ENCODE data around the gene CFAP221.

Gene CFAP221

GRCh38 chr2:119637371-119637770 lies 93.1 kb downstream of the CFAP221 start:
- Mint-ChIP-seq H3K4me1 (ENCODE audit: low read depth) (no peaks in the 10 kb centered on the region), H3K36me3 (ENCODE audit: low read depth) (no peaks in the 10 kb centered on the region), H3K9me3 (no peaks in the 10 kb centered on the region), H3K4me3 (no peak overlapping the region), H3K27me3 (peaks cover 1% of the 10 kb centered on the region), H3K27ac (no peak overlapping the region)

- Mint-ChIP-seq H3K27ac (no peak overlapping the region), H3K9me3 (no peaks in the 10 kb centered on the region), H3K4me1 (ENCODE audit: low read depth) (no peaks in the 10 kb centered on the region), H3K36me3 (ENCODE audit: low read depth) (no peaks in the 10 kb centered on the region), H3K27me3 (no peaks in the 10 kb centered on the region), H3K4me3 (no peak overlapping the region)
These were observed 94.0 kb downstream of the CFAP221 start for GRCh38 chr2:119638246-119638645.

DNA sequence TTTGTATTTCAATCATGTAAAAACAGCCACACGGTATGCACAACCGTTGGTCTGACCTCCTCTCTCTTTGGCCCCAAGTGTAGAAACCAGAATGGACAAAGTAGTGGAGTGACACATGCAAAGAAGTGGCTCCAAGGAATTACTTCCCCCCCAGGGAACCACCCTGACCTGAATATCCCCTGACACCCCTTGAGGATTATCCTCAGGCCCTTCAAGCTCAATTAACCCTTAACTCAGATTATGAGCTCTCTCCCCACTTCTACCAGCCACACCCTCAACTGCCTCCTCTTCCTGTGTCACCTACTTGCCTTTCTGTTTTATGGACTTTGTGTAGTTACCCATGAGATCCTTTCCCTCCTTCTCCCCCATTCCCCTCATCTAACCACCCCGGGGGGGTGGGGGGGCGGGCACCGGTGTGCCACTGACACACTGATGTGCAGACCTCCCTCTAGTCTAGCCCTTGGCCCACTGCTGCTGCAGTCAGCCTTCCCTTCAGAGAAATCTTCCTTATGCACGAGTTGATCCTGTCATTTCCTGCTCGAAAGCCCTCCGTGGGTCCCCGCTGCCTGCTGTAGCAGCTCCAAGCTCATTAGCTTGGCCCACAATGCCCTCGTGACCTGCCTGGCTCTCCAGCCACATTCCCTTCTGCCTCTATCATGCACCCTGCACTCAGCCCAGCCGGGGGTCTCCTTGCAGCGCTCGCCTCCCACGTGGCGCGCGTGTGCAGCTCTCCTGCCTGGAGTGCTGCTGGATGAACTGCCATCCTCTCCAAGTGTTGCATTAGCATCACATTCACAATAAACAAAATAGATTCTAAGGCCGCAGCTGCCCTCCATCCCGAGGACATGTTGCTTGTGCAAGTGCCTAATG lies 94.7 kb downstream of the CFAP221 start:
- no peaks in the 10 kb centered on the region for H3K36me3 Mint-ChIP-seq (ENCODE audit: low read depth)
- no peak overlapping the region for H3K27ac Mint-ChIP-seq
- H3K27me3 Mint-ChIP-seq: no peaks in the 10 kb centered on the region
- no peaks in the 10 kb centered on the region for H3K4me1 Mint-ChIP-seq (ENCODE audit: low read depth)
- H3K4me3 Mint-ChIP-seq: no peak overlapping the region
- no peaks in the 10 kb centered on the region for H3K9me3 Mint-ChIP-seq

DNA sequence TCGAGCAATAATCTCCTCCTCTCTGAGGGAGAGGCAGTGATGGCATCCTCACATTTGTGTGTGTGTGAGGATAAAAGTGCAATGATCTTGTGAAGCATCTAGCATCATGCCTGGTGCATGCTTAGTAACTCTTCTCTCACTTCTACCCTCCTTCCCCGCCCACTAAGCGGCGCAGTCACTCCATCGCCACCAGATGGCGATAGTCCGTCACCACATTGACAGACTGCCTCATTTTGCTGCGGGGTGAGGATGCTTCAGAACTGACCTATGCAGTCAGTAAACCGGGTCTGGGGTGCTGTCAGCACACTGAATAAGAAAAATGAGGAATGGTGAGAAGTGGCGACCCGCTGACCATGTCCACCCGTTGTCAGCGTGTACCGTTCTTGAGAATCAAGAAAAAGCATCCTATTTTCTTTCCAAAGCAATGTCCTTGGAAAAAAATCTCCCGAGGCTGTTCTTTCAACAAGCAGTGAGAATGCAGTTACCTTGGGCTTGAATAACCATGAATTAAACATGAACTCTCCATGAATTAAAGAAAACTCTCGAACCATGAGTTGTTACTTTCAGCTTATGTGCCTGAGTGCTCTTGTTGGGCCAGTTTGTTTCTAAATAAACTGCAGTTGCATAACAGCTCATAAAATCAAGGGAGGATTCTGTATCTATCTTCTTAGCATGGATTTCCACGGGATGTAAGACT lies 97.5 kb downstream of the CFAP221 start:
- Mint-ChIP-seq H3K4me1 (ENCODE audit: low read depth) (no peaks in the 10 kb centered on the region), H3K27me3 (peaks cover 2% of the 10 kb centered on the region), H3K27ac (no peak overlapping the region), H3K4me3 (no peak overlapping the region), H3K36me3 (ENCODE audit: low read depth) (no peaks in the 10 kb centered on the region), H3K9me3 (no peaks in the 10 kb centered on the region)

DNA sequence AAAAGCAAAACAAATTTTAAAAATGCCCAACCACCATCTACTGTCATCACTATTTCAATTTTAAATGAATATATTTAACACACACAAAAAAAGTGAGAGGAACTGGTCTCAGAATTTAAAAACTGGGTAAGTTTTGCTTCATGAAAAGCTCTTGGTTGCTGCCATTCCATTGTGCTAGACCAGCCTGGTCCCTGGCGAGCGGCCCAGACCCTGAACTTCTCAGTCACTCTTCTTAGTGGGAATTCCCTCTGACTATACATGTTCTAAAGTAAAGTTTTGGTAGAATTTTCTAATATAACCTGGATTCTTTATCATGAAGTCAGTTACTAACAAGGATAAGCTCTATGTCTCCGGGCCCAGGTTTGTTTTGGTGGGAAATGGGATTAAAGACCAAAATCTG lies 99.9 kb downstream of the CFAP221 start:
- H3K9me3 Mint-ChIP-seq: no peaks in the 10 kb centered on the region
- H3K36me3 Mint-ChIP-seq (ENCODE audit: low read depth): no peaks in the 10 kb centered on the region
- H3K4me3 Mint-ChIP-seq: no peak overlapping the region
- H3K27me3 Mint-ChIP-seq: peaks cover 2% of the 10 kb centered on the region
- no peaks in the 10 kb centered on the region for H3K4me1 Mint-ChIP-seq (ENCODE audit: low read depth)
- no peak overlapping the region for H3K27ac Mint-ChIP-seq

GRCh38 chr2:119645173-119645855 lies 101.1 kb downstream of the CFAP221 start:
- Mint-ChIP-seq H3K27me3 (peaks cover 2% of the 10 kb centered on the region), H3K36me3 (ENCODE audit: low read depth) (no peaks in the 10 kb centered on the region), H3K4me1 (ENCODE audit: low read depth) (no peaks in the 10 kb centered on the region), H3K9me3 (no peaks in the 10 kb centered on the region), H3K27ac (no peak overlapping the region), H3K4me3 (no peak overlapping the region)

DNA sequence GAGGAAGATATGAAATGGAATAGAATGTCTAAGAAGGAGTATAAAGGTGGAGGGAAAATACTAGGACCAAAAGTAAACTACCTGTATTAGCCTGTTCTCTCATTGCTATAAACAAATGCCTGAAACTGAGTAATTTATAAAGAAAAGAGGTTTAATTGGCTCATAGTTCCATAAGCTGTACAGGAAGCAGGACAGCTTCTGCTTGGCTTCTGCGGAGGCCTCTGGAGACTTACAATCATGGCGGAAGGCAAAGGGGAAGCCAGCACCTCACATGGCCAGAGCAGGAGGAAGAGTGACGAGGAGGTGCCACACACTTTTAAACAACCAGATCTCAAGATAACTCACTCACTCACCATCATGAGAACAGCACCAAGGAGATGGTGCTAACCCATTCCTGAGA lies 101.9 kb downstream of the CFAP221 start:
- Mint-ChIP-seq H3K36me3 (ENCODE audit: low read depth) (no peaks in the 10 kb centered on the region), H3K9me3 (no peaks in the 10 kb centered on the region), H3K27me3 (peaks cover 2% of the 10 kb centered on the region), H3K4me3 (no peak overlapping the region), H3K27ac (no peak overlapping the region), H3K4me1 (ENCODE audit: low read depth) (no peaks in the 10 kb centered on the region)

DNA sequence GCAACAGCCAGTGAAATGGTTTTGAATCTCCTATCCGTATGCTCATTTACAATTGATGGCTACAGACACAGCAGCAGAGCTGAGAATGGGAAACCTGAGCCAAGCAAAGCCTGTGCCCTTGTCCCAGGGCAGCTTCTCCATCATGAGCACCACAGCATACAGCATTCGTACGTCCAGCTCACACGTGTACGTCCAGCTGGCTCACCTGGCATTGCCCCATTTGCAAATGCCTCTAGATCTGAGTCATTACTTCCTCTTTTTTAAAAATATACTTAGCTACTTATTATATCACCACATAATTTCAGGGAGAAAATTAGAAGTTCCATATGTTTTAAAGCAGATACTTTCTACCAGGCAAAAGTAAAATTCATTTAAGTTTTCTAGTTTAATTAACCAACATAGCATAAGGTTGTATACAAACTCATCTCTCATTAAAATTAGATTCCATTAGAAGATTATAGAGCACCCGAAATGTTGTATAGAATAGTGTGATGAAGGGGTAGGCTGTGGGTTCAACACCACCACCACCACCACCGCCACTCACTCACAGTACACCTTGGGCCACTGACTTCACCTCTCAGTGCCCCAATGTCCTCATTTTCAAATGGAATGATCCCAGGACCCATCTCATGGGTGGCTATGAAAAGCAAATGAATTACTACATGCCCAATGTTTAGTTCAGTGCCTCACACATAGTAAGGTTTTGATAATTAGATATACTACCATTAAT lies 103.4 kb downstream of the CFAP221 start:
- H3K9me3 Mint-ChIP-seq: no peaks in the 10 kb centered on the region
- H3K36me3 Mint-ChIP-seq (ENCODE audit: low read depth): no peaks in the 10 kb centered on the region
- no peaks in the 10 kb centered on the region for H3K4me1 Mint-ChIP-seq (ENCODE audit: low read depth)
- no peak overlapping the region for H3K4me3 Mint-ChIP-seq
- H3K27me3 Mint-ChIP-seq: peaks cover 2% of the 10 kb centered on the region
- no peak overlapping the region for H3K27ac Mint-ChIP-seq

- Mint-ChIP-seq H3K4me3 (no peak overlapping the region), H3K36me3 (ENCODE audit: low read depth) (no peaks in the 10 kb centered on the region), H3K27me3 (peaks cover 2% of the 10 kb centered on the region), H3K27ac (no peak overlapping the region), H3K9me3 (no peaks in the 10 kb centered on the region), H3K4me1 (ENCODE audit: low read depth) (no peaks in the 10 kb centered on the region)
These were observed 105.2 kb downstream of the CFAP221 start for GRCh38 chr2:119649364-119649917.

DNA sequence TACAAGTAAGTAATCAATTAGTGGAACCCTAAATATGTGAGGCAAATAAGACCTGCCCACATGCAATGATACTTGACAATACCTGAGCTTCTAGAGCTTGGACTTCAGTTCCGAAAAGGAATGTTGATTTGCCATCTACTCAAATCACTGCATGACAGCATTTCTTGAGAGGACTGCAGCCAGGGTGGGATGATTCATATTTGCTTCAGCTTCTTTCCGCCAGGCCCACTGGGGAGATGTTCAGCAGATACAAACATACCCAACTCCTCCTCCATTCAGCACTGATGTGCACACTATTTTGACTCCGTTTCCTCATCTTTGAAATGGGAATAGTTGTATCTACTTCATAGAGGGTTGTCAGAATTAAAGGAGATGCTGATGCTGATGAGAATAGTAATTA lies 106.0 kb downstream of the CFAP221 start:
- Mint-ChIP-seq H3K4me3 (no peak overlapping the region), H3K27me3 (peaks cover 6% of the 10 kb centered on the region), H3K36me3 (ENCODE audit: low read depth) (no peaks in the 10 kb centered on the region), H3K27ac (no peak overlapping the region), H3K4me1 (ENCODE audit: low read depth) (no peaks in the 10 kb centered on the region), H3K9me3 (no peaks in the 10 kb centered on the region)

DNA sequence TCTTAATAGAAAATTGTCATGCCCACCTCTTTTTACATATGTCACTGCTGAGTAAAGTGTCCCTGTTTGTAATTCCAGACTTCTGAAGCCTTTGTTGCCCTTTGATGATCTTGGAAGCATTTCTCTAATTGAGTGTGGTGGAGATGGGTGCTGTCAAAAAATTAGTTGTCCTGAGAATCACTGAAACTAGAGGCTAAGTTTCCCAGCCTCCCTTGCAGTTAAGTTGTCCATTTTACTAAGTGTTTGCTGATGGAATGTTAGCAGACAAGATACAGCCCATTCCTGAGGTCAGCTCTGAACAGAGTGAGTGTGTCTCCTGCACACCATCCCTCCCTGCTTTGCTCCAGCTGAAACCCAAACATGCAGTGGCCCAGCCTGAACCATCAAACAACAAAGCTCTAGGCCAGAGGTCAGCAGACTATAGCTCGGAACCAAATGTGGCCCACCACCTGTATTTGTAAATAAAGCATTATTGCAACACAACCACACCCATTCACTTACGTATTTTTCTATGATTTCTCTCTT lies 106.7 kb downstream of the CFAP221 start:
- Mint-ChIP-seq H3K4me3 (no peak overlapping the region), H3K9me3 (no peaks in the 10 kb centered on the region), H3K27me3 (peaks cover 6% of the 10 kb centered on the region), H3K36me3 (ENCODE audit: low read depth) (no peaks in the 10 kb centered on the region), H3K27ac (no peak overlapping the region), H3K4me1 (ENCODE audit: low read depth) (no peaks in the 10 kb centered on the region)

DNA sequence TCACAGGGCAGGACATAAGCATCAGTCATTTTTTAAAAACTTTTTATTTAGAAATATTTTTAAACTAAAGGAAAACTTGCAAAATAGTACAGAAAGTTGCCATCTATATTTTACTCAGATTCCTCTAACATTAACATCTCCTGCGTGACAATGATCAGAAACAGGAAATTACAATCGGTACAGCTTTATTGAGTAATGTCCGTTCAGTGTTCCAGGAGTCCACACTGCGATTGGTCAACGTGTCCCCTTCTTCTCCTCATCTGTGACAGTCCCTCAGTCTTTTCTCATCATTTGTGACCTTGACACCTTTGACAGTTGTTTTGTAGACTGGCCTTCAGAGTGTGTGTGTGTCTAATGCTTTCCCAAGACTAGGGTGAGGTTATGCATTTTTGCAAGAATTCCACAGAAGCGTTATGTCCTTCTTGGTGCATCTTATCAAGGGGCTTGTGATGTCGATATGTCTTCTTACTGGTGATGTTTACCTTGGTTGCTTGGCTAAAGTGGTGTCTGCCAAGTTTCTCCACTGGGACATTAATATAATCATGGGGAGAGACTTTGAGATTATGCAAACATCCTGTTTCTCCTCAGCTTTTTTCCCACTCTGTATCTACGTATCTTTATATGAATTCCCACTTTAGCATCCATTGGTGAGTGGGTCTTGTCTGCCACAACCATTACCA lies 113.4 kb downstream of the CFAP221 start:
- Mint-ChIP-seq H3K27me3 (peaks cover 4% of the 10 kb centered on the region), H3K27ac (no peak overlapping the region)

DNA sequence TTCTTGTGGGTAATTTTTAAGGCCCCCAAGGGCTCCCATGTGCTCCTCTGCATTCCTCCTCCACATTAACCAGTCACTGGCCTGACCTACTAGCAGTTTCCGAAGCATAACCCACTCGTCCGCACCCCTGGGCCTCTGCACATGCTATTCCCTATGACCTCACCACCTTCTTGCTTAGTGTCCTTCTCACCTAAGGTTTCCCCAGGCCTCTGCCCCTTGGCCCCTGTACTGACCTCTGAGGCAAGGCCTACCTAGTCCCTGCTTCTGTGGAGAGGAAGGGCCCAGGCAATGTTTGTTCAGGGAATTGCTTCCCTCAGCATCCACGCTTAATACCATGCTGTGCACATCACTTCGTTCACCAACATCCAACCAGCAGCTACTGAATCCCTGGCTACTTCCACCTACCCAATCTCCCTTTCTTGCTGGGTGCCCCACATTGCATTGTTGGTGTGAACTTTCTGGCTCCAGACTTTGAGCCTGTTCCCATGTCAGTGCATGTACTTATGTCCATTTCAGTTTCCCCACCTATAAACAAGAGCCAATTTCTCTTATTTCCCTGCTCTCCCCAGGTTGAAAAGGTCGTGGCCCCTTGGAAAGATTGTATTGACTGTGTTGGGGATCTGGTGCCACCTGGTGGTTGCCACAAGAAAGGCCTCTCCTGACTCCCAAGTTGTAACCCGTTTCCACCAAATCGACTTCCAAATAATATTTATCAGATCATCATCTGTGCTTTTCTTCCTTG lies 115.5 kb downstream of the CFAP221 start:
- Mint-ChIP-seq H3K4me3 (no peak overlapping the region), H3K27ac (no peak overlapping the region), H3K4me1 (ENCODE audit: low read depth) (no peaks in the 10 kb centered on the region), H3K36me3 (ENCODE audit: low read depth) (no peaks in the 10 kb centered on the region), H3K9me3 (no peaks in the 10 kb centered on the region), H3K27me3 (peaks cover 3% of the 10 kb centered on the region)

More for the DNA sequence above, 113.4 kb downstream of the CFAP221 start:
- no peak overlapping the region for H3K4me3 Mint-ChIP-seq
- H3K4me1 Mint-ChIP-seq (ENCODE audit: low read depth): no peaks in the 10 kb centered on the region
- H3K36me3 Mint-ChIP-seq (ENCODE audit: low read depth): no peaks in the 10 kb centered on the region
- no peaks in the 10 kb centered on the region for H3K9me3 Mint-ChIP-seq
